ENCODE results near the gene SLC41A2.

- no peak for TF ChIP-seq CTCF (optimal IDR thresholded peaks at IDR 0.05 in 1 of 3, IDR thresholded peaks at IDR 0.05 in 1 of 3, conservative IDR thresholded peaks at IDR 0.05 in 1 of 3; ENCODE audit: extremely low read depth in 1 of 3, insufficient read depth in 2 of 3, low read length in 3 of 3)
- TF ChIP-seq EZH2 (IDR thresholded peaks at IDR 0.05; ENCODE audit: low read length), result no peak
These were observed 41.2 kb upstream of the SLC41A2 start for GRCh38 chr12:104999347-104999685.

Data from keratinocyte (primary cell).